CD4-positive, alpha-beta memory T cell (primary cell): Measurements from ENCODE around the gene TBCD. TPM values are rescaled to one million over a fixed set of nuclear protein-coding genes. Genes with fewer than 3 reads are reported as not detected.
A peak's percentile ranks its signal among the peaks of the same experiment; 100 is the strongest.
"Not testable (repeated sequence)": the region's sequence is repeated elsewhere in the genome, so short reads cannot be mapped to it uniquely, and the experiment has no call there.

Experiments
- CTCF ChIA-PET: fragments of 350-600 bp; sonication (Branson Sonifier 250); formaldehyde crosslinking; loops from one replicate; lab custom pipeline; 2021; ENCODE audit warnings: inconsistent platforms; ENCODE audit not compliant: partially characterized antibody; lab: Charles Lee
- POLR2A ChIA-PET: fragments of 350-600 bp; sonication (Branson Sonifier 250); formaldehyde crosslinking; loops from one replicate; lab custom pipeline; 2021; ENCODE audit not compliant: partially characterized antibody; lab: Charles Lee
- DNase-seq, 5 donors: peaks; one replicate each; pipeline versions ENCODE4 v3.0.0 to v3.0.0-alpha.2; 2020 to 2022; ENCODE audit warnings: mixed read lengths in 1 of 5
- H3K27ac ChIP-seq: one replicate; pipeline ENCODE4 v1.7.0; 2013; ENCODE audit warnings: low read depth, low read length
- H3K27me3 ChIP-seq: 2 replicates; pipeline ENCODE4 v1.7.0; 2013; ENCODE audit warnings: mild to moderate bottlenecking, low read length, moderate library complexity; ENCODE audit not compliant: insufficient read depth
- H3K36me3 ChIP-seq: 2 replicates; pipeline ENCODE4 v1.7.0; 2013; ENCODE audit warnings: mild to moderate bottlenecking, low read length, moderate library complexity; ENCODE audit not compliant: insufficient read depth
- H3K4me1 ChIP-seq: 2 replicates; pipeline ENCODE4 v1.7.0; 2013; ENCODE audit warnings: mild to moderate bottlenecking, low read length, moderate library complexity; ENCODE audit not compliant: insufficient read depth
- H3K4me3 ChIP-seq, 2 donors: one replicate each; pipeline ENCODE4 v1.7.0; 2013; ENCODE audit warnings: low read length in 2 of 2, mild to moderate bottlenecking in 1 of 2
- H3K9me3 ChIP-seq, 2 donors: one replicate each; pipeline ENCODE4 v1.7.0; 2013; ENCODE audit warnings: low read length in 2 of 2, control low read depth in 1 of 2; ENCODE audit not compliant: control insufficient read depth in 1 of 2
- H3K27ac Mint-ChIP-seq, 7 donors: one replicate each; pipeline ENCODE4 v1.8.0; 2020 to 2021; ENCODE audit warnings: mixed read lengths in 7 of 7, mild to moderate bottlenecking in 6 of 7, inconsistent platforms in 3 of 7, moderate library complexity in 3 of 7
- H3K27me3 Mint-ChIP-seq, 2 donors: one replicate each; pipeline ENCODE4 v1.8.0; 2020 to 2021; ENCODE audit warnings: mixed read lengths in 2 of 2
- H3K36me3 Mint-ChIP-seq, 2 donors: one replicate each; pipeline ENCODE4 v1.8.0; 2020 to 2021; ENCODE audit warnings: mixed read lengths in 2 of 2, inconsistent platforms in 1 of 2, mild to moderate bottlenecking in 1 of 2
- H3K4me1 Mint-ChIP-seq, 4 donors: one replicate each; pipeline ENCODE4 v1.8.0; 2020 to 2021; ENCODE audit warnings: mixed read lengths in 4 of 4, mild to moderate bottlenecking in 1 of 4
- H3K4me3 Mint-ChIP-seq, 8 donors: one replicate each; pipeline ENCODE4 v1.8.0; 2020 to 2021; ENCODE audit warnings: mixed read lengths in 8 of 8, mild to moderate bottlenecking in 7 of 8, moderate library complexity in 6 of 8, inconsistent platforms in 3 of 8
- H3K9me3 Mint-ChIP-seq, 8 donors: one replicate each; pipeline ENCODE4 v1.8.0; 2020 to 2021; ENCODE audit warnings: mixed read lengths in 8 of 8, mild to moderate bottlenecking in 5 of 8, inconsistent platforms in 3 of 8, moderate library complexity in 1 of 8
- intact Hi-C: fragments of 100-400 bp; cut with micrococcal nuclease; formaldehyde crosslinking; loops from one replicate; pipeline ENCODE4 v1.15.1; 2023
- polyA plus RNA-seq, 2 donors: library from polyadenylated mRNA; unstranded; fragments of 300-500 nt; fragmentation: Illumina TruSeq; gene quantifications; one replicate each; pipeline ENCODE4 v1.2.3, GENCODE V29; 2021
- total RNA-seq, 2 experiments: library from RNA; stranded (reverse); gene quantifications; one replicate each; pipeline ENCODE4 v1.2.3, GENCODE V29; 2021

TBCD gene
- total and polyA plus RNA-seq, 4 experiments from 2014 or later, result 102 to 263 (median 192) TPM

DNA sequence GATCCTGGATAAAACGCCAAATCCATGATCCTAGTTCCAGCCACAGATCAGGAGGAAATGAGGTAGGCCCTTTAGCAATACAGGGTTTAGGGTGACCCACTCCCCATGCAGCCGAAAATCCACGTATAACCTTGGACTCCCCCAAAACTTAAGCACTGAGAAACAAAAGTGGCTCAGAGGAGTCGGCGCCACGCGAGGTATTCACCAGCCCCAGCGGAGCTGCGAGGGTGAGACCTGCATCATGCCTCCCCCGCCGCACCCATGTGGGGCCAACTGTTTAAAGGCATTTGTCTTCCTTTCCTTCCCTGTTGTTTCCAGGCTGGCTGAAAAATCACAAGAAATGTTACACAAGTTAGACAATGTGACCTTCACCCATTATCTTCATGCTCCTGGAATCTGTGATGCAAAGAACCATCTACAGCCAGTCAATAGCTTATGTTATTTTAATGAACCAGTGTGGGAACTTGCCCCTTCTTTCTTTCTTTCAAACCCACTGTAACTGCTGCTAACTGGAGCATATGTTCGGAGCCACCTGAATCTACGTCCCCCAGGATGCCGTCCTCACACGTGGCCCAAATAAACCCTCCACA is 229.4 kb downstream of the TBCD start:
- Histone ChIP-seq H3K4me3 (no peak overlapping the region), H3K27me3 (no peaks in the 10 kb centered on the region), H3K4me1 (peaks cover 38% of the 10 kb centered on the region), H3K9me3 (no peaks in the 10 kb centered on the region), H3K27ac (no peak overlapping the region), H3K36me3 (no peaks in the 10 kb centered on the region)
- peaks cover 36 to 61% (median 39%) of the 10 kb centered on the region in 4 donors for H3K4me1 Mint-ChIP-seq
- no peak for DNase-seq
- POLR2A ChIA-PET, result no interaction called here
- no peaks in the 10 kb centered on the region for H3K27me3 Mint-ChIP-seq
- H3K36me3 Mint-ChIP-seq, result peaks cover 2 to 3% of the 10 kb centered on the region in 2 donors
- H3K27ac Mint-ChIP-seq, result peak overlapping the region in 4 of 7 donors; percentile 13 to 57 (median 38)
- intact Hi-C loops, result loop anchor here (10.0 kb wide), 1 partner anchor 64 kb away; no protein-coding TSS in a partner anchor
- H3K9me3 Mint-ChIP-seq, result peaks cover 0 to 2% (median 0%) of the 10 kb centered on the region in 8 donors
- no peak overlapping the region for H3K4me3 Mint-ChIP-seq
- CTCF ChIA-PET, result no interaction called here

DNA sequence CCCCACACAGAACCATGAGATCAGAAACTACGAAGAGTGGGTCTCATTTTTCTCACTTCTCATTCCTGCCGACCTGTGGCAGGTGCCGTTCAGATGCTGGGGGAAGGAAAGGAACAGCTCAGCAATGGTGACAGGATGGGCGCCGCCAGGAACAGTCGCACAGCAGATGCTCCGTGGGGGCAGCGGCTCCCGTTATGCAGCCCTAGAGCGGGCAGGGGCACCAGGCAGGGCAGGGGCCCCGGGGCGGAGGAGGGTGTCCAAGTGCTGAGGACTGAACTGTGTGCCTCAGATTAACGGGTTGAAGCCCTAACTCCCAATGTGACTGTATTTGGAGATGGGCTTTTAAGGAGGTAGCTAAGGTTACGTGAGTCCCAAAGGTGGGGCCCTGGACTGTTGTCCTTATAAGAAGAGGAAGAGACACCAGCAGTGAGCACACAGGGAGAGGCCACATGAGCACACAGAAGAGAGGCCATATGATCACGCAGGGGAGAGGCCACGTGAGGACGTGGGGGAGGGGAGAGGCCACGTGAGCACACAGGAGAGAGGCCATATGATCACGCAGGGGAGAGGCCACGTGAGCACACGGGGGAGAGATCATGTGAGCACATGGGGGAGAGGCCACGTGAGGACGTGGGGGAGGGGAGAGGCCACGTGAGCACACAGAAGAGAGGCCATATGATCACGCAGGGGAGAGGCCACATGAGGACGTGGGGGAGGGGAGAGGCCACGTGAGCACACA is 231.8 kb downstream of the TBCD start:
- CTCF ChIA-PET, result no interaction called here
- H3K4me3 Mint-ChIP-seq, result peak overlapping the region in 1 of 8 donors; percentile 42
- H3K27ac Mint-ChIP-seq, result peak overlapping the region in 2 of 7 donors; percentile 64 to 73
- no peaks in the 10 kb centered on the region for H3K9me3 Mint-ChIP-seq
- DNase-seq, result no peak
- Histone ChIP-seq H3K4me3 (no peak overlapping the region), H3K4me1 (peaks cover 34% of the 10 kb centered on the region), H3K9me3 (no peaks in the 10 kb centered on the region), H3K36me3 (no peaks in the 10 kb centered on the region), H3K27me3 (no peaks in the 10 kb centered on the region), H3K27ac (no peak overlapping the region)
- H3K27me3 Mint-ChIP-seq, result no peaks in the 10 kb centered on the region
- peaks cover 3% of the 10 kb centered on the region in 2 donors for H3K36me3 Mint-ChIP-seq
- POLR2A ChIA-PET, result no interaction called here
- H3K4me1 Mint-ChIP-seq, result peaks cover 34 to 56% (median 43%) of the 10 kb centered on the region in 4 donors
- intact Hi-C loops, result loop anchor here (10.0 kb wide), 1 partner anchor 61 kb away; no protein-coding TSS in a partner anchor

DNA sequence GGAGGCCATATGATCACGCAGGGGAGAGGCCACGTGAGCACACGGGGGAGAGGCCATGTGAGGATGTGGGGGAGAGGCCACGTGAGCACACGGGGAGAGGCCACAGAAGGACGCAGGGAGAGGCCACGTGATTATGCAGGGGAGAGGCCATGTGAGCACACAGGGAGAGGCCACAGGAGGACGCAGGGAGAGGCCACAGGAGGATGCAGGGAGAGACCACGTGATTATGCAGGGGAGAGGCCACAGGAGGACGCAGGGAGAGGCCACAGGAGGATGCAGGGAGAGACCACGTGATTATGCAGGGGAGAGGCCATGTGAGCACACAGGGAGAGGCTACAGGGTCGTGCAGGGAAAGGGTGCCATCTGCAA is 232.4 kb downstream of the TBCD start:
- H3K27ac ChIP-seq, DNase-seq, H3K4me3 Mint-ChIP-seq, CTCF ChIA-PET, H3K4me3 ChIP-seq, POLR2A ChIA-PET, H3K36me3 ChIP-seq, H3K9me3 ChIP-seq, H3K9me3 Mint-ChIP-seq, H3K27me3 ChIP-seq, H3K36me3 Mint-ChIP-seq, H3K27me3 Mint-ChIP-seq: not testable (repeated sequence)
- intact Hi-C loops, result loop anchor here (10.0 kb wide), 1 partner anchor 61 kb away; no protein-coding TSS in a partner anchor
- peak overlapping the region in 3 of 7 donors; percentile 27 to 74 (median 30) for H3K27ac Mint-ChIP-seq
- peaks cover 29% of the 10 kb centered on the region for H3K4me1 ChIP-seq
- peaks cover 28 to 51% (median 37%) of the 10 kb centered on the region in 4 donors for H3K4me1 Mint-ChIP-seq

DNA sequence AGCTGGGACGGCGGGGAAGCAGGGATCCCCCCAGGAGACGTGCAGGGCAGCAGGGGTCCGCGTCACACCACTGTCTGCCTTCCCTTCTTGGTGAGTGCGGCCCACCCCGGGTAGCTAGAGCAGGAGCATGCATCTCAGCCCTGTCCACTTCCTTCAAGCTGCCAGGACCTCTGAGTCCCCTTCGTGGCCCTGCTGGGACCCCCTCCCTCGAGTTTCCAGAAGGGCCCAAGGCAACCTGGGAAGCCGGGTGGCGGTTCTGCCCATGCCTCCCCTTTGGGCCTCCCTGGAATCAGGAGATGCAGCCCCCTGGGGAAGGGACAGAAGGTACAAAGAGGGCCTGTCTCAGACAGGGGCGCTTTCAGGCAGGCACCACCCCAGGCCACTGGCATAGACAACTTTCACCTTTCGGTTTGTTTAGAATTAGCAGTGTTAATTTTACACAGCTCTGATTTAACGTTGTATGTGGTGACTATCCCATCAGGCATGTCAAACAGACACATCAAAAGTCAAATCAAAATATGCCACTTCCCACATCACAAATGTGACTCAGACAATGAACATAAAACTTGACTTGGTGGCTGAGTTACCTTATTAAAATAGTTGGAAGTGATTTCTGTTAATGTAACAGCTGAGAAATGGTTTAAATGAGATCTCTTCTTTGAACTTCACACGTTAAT is 233.0 kb downstream of the TBCD start:
- Histone ChIP-seq H3K36me3 (no peaks in the 10 kb centered on the region), H3K9me3 (no peaks in the 10 kb centered on the region), H3K4me1 (peaks cover 23% of the 10 kb centered on the region), H3K27ac (no peak overlapping the region), H3K4me3 (no peak overlapping the region), H3K27me3 (no peaks in the 10 kb centered on the region)
- CTCF ChIA-PET, result no interaction called here
- no peak for DNase-seq
- H3K9me3 Mint-ChIP-seq, result no peaks in the 10 kb centered on the region
- H3K4me3 Mint-ChIP-seq, result peak overlapping the region in 5 of 8 donors; percentile 35 to 89 (median 85)
- H3K27ac Mint-ChIP-seq, result peak overlapping the region in 5 of 7 donors; percentile 30 to 74 (median 52)
- peaks cover 22 to 44% (median 31%) of the 10 kb centered on the region in 4 donors for H3K4me1 Mint-ChIP-seq
- intact Hi-C loops, result loop anchor here (10.0 kb wide), 1 partner anchor 60 kb away; no protein-coding TSS in a partner anchor
- POLR2A ChIA-PET, result interaction anchor here (1.5 to 1.9 kb wide), 2 partner anchors 66 to 96 kb away, joined by 4 to 9 read pairs; no protein-coding TSS in a partner anchor
- H3K27me3 Mint-ChIP-seq, result no peaks in the 10 kb centered on the region
- peaks cover 4 to 8% of the 10 kb centered on the region in 2 donors for H3K36me3 Mint-ChIP-seq

DNA sequence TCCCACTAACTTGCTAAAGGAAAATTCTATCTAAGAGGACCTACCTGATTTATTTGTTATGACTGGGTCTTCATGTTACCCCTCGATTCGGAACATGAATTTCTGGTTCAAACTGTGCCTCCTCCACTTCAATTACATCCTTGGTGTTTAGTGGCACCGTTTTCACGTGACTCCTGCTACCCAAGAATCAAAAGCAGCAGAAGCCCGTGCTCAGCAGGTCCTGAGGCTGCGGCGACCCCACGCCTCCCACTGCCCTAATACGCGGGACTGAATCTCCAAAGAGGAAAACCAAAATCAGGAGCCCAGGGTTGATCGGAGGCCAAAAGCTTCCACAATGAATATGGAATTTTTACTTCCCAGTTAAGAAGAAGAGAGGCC is 233.6 kb downstream of the TBCD start:
- peaks cover 22 to 41% (median 27%) of the 10 kb centered on the region in 4 donors for H3K4me1 Mint-ChIP-seq
- ChIA-PET CTCF (interaction anchor here (1.3 kb wide), 1 partner anchor 66 kb away, joined by 3 read pairs; no protein-coding TSS in a partner anchor), POLR2A (interaction anchor here (0.8 to 1.9 kb wide), 4 partner anchors 31 to 95 kb away, joined by 3 to 9 read pairs (median 4); no protein-coding TSS in a partner anchor)
- peaks cover 7 to 11% of the 10 kb centered on the region in 2 donors for H3K36me3 Mint-ChIP-seq
- Histone ChIP-seq H3K27ac (no peak overlapping the region), H3K4me3 (peak overlapping the region in 1 of 2 donors; percentile 33), H3K27me3 (no peaks in the 10 kb centered on the region), H3K36me3 (no peaks in the 10 kb centered on the region), H3K9me3 (no peaks in the 10 kb centered on the region), H3K4me1 (peaks cover 23% of the 10 kb centered on the region)
- no peak for DNase-seq
- peak overlapping the region in 6 of 7 donors; percentile 7 to 74 (median 52) for H3K27ac Mint-ChIP-seq
- peak overlapping the region in 7 of 8 donors; percentile 35 to 89 (median 85) for H3K4me3 Mint-ChIP-seq
- intact Hi-C loops, result loop anchor here (10.0 kb wide), 1 partner anchor 59 kb away; no protein-coding TSS in a partner anchor
- H3K27me3 Mint-ChIP-seq, result no peaks in the 10 kb centered on the region
- H3K9me3 Mint-ChIP-seq, result no peaks in the 10 kb centered on the region

DNA sequence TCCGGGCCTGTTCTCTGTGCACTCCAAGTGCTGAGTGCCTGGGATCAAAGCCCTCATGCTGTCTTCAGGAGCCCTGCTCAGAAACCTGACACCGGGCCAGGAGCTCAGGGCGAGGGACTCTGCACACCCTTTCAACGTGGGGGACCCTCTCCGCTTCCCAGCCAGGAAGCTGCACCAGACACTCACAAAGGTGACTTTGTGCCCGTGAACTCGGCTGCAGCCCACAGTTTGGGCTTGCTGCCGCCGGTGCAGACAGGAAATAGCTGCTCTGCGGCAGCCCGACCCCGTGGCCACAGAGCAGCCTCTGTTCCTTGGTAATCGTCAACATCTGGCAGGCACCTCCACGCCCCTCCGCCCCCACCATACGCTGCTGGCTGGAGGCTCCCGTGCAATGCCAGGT is 234.1 kb downstream of the TBCD start:
- no peaks in the 10 kb centered on the region for H3K9me3 Mint-ChIP-seq
- H3K4me1 ChIP-seq, result peaks cover 23% of the 10 kb centered on the region
- intact Hi-C loops, result loop anchor here (10.0 kb wide), 1 partner anchor 59 kb away; no protein-coding TSS in a partner anchor
- ChIA-PET POLR2A (interaction anchor here (0.8 to 1.9 kb wide), 5 partner anchors 32 to 94 kb away, joined by 3 to 9 read pairs (median 4); partner anchors contain the start of gene METRNL), CTCF (interaction anchor here (0.9 to 1.3 kb wide), 2 partner anchors 65 to 207 kb away, joined by 3 read pairs; no protein-coding TSS in a partner anchor)
- peak overlapping the region; percentile 30 to 90 (median 74) for H3K27ac Mint-ChIP-seq
- H3K4me3 Mint-ChIP-seq, result peak overlapping the region; percentile 50 to 89 (median 82)
- H3K27me3 ChIP-seq, result no peaks in the 10 kb centered on the region
- H3K36me3 ChIP-seq, result no peaks in the 10 kb centered on the region
- no peak overlapping the region for H3K27ac ChIP-seq
- DNase-seq, result peak; percentile 55 to 78 (median 66)
- peaks cover 7 to 11% of the 10 kb centered on the region in 2 donors for H3K36me3 Mint-ChIP-seq
- H3K4me1 Mint-ChIP-seq, result peaks cover 22 to 35% (median 27%) of the 10 kb centered on the region in 4 donors
- peak overlapping the region in 1 of 2 donors; percentile 33 for H3K4me3 ChIP-seq
- H3K27me3 Mint-ChIP-seq, result no peaks in the 10 kb centered on the region
- no peaks in the 10 kb centered on the region for H3K9me3 ChIP-seq
